HG03025 (cell line): ENCODE results near the gene ZNF609.

Experiments used
- ATAC-seq: cut with Tn5 transposase; IDR thresholded peaks from one replicate; pipeline ENCODE4 v1.9.1; 2021; ENCODE audit warnings: mild to moderate bottlenecking, moderate library complexity; ENCODE audit not compliant: unreplicated experiment, low FRiP score

ZNF609 gene

DNA sequence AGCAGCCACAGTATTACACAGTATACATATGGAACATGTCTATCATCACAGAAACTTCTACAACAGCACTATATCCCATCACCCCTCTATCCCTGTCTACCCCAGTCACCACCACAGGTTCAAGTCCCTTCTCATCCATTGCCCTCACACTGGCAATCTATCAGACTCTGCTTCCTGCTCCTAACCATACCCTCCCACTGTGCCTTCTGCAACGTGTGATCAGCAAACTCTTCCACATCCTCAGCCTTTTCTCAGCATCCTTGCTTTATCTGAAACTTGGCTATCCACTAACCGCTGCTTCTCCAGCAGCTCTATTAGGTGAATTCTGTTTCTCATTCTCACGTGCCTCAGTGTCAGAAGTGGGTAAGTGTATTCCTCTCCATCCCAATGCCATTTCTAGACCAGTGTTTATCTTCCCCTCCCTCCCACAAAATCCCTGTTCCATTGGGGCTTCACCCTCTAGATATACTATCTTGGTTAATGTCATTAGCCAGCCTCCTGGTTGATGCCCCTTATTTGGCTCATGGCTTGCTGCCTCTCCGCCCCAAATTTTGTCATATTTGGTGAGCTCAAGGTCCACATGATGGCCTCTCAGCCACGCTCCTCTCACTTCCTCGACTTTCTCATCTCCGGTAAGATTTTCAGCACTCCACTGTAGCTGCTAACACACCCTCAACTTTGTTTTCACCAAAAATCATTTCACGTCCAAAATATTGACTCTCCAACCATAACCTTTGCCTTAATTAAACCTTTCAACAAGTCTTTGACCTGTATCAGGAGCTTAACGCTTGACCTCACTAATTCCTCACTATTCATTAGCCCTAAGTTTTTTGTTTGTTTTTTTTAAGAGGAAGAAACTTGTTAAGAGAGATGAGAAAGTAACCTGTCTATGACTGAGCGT lies 245.9 kb downstream of the ZNF609 start:
- ATAC-seq: no peak

DNA sequence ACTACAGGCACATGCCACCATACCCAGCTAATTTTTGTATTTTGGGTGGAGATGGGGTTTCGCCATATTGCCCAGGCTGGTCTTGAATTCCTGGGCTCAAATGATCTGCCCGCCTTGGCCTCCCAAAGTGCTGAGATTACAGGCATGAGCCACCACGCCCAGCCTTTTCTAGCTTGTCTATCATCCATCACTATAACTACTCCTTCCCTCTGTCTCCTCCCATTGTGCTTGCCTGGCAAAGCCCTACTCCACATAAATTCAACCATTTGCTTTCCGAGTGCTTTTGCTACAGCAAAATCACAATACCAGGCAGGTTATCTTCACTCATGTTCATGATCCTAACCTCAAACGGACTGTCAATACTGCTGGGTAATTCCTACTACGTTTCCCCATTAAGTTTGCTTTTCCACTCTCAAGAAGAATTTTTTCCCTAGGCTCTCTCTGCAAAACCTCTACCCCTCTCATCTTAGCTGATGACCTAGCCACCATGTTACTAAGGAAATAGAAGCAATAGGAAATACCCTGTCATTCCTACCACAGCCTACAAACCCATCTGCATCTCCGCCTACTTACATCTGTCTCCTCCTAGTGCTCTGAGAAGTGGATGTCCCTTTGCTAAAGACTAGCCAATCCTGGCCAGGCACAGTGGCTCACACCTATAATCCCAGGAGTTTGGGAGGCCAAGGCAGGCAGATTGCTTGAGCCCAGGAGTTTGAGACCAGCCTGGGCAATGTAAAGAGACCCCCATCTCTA lies 250.5 kb downstream of the ZNF609 start:
- no peak for ATAC-seq

DNA sequence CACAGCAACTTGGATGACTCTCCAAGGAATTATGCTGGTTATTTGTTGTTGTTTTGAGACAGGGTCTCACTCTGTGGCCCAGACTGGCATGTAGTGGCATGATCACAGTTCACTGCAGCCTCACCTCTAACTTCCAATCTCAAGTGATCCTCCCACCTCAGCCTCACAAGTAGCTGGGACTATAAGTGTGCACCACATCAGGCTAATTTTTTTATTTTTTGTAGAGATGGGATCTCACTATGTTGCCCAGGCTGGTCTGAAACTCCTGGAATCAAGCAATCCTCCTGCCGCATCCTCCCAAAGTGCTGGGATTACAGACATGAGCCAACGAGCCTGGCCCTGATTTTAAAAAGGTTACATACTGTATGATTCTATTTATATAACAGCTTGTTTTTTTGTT lies 252.0 kb downstream of the ZNF609 start:
- ATAC-seq: no peak

DNA sequence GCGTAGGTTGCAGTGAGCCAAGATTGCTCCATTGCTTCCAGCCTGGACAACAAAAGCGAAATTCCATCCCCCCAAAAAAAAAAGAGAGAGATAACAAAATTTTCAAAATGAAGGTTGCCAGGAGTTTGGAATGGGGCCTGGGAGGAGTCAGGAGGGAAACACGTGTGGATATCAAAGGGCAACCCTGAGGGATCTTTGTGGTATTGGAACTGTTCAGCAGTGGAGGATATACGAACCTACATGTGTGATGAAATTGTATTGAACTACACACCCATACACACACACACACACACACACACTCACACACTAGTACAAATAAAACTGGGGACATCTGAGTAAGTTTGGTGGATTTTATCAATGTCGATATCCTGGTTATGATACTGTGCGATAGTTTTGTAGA lies 253.2 kb downstream of the ZNF609 start:
- no peak for ATAC-seq

DNA sequence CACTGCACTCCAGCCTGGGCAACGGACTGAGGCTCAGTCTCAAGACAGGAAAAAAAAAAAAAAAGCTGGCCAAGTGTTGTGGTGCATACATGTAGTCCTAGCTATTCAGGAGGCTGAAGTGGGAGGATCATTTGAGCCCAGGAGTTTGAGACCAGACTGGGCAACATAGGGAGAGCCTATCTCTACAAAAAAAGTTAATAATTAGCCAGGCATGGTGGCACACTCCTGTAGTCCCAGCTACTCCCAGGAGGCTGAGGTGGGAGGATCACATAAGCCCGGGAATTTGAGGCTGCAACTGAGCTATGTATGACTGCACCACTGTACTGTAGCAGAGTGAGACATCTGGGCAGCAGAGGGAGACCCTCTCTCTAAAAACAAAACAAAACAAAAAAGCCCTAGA lies 256.1 kb downstream of the ZNF609 start:
- no peak for ATAC-seq

DNA sequence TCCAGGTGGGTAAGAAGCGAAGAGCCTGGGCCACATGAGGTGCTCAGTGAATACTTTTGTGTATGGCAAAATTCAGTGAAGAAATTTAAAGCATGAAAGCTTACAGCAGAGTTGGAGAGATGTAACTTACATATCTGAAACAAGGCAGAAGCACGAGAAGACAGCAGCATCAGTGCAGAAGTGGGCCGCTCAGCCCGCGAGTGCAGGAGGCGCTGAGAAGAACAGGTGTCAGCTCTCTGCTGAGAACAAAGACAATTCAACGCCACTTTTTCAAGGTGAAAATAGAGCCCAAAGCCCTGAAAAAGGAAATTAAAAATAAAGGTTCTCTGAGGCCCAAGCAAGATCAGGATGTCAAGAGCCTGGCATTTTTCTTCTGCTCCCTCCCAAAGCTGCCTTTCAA lies 256.8 kb downstream of the ZNF609 start:
- ATAC-seq: no peak

DNA sequence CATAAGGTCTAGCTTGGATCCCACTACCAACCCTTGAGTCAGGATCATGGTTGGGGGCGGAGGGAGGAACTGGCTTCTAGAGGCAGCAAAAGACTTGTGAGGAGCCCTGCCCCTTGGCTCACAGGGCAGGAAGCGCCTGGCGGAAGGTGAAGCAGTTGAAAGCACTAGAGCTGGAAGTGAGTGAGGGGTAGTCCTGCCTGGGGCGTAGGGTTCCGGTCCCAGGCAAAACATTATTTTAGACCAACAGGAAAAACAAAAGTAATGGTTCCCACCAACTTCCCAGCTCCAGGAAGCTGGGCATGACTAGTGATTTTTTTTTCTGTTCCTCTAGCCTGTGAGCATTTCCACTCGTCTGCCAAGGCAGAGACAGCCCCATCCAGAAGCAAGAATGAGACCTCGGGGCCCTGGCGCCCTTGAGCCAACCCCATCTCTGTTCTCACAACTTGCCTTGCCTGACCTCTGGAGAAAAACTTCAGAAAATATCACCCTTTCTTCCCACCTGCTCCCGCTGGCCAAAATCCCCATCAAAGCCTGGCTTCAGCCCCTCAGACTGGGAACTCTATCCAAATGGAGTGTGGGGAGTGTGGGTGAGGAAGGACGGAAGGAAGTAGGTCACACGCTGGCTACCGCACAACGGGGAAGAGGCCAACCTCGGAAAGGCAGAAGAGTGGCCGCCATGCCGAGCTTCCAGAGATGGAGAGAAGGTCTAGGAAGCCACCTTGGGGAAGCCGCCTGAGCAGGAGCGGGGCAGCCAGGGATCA lies 257.5 kb downstream of the ZNF609 start:
- ATAC-seq: no peak

DNA sequence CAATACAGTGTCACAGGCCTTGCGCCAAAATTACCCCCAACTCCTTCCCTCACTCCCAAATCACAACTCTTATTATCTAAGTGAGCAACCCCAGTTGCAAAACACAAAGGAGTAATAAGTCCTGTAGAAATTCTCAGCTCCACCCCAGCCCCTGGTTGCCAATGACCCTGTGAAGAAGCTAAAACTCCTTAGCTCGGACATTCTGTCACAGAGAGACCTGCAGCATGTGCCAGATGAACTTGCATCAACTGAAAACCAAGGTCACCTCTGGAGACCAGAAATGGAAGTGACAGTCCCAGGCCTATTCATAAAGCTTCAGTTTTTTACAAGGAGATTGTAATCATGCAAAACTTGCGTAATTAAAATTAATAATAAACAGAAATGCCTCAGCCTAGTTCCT lies 259.8 kb downstream of the ZNF609 start:
- no peak for ATAC-seq

DNA sequence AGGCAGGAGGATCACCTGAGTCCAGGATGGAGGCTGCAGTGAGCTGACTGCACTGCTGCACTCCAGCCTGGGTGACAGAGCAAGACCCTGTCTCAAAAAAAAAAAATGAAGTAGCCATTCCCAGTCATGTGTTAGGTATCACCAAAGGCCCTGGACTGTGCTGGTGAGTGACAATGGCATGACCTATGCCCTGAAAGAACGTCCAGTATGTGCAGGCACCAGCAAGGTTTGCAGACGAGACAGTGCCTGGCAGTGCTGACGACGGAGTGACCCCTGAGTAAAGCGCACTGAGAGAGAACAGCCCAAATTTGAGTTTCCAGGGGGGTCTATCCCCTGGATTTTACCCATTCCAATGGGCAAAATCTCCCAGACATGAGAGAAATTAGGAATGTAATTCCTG lies 269.8 kb downstream of the ZNF609 start:
- no peak for ATAC-seq

DNA sequence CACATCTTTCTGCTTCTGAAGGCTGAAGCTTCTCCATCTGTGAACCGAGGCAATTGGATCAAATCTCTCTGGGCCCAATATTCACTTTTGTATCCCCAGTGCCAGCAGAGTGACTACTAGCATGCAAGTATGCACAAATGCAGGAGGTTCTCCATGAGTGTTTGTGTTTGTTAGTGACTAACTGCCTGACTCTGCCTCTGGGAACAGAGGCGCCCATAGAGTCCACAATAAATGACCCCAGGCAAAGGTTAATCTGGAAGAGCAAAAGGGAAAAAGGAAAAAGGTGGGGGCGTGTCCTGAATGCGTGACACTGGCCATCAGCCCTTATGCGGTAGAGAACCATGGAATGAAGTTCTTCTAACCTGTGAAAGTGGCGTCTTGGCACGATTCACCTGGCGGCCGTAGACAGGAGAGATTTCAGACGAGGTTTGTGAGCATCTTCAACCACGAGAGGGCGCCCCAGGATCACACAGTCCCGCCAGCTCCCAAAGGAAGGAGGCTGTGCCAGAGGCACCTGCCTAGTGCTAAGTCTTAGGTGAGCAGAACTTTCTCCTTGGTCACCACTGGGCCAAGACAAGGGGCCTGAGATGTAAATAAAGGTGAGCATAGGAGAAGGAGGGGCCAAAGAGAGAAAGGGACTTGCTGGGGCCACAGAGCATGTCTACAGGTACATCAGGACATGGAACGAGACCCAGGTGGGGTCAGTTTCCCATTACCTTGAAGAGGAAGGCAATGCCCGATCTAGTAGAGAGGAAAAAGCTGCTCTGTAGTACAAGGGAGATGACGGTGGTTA lies 270.8 kb downstream of the ZNF609 start:
- no peak for ATAC-seq

DNA sequence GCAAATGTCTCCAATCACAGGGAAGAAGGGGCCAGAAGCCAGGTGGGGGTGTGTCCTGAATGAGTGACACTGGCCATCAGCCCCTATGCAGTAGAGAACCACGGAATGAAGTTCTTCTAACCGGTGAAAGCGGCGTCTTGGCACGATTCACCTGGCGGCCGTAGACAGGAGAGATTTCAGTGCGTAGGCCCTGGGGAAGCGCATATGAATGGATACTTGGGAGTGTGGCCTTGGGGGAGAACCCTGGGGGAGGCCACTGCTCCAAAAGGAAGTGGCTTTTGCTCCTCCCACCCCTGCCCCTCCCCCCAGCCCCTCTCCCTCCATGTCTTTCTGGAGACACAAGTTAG lies 271.4 kb downstream of the ZNF609 start:
- no peak for ATAC-seq

DNA sequence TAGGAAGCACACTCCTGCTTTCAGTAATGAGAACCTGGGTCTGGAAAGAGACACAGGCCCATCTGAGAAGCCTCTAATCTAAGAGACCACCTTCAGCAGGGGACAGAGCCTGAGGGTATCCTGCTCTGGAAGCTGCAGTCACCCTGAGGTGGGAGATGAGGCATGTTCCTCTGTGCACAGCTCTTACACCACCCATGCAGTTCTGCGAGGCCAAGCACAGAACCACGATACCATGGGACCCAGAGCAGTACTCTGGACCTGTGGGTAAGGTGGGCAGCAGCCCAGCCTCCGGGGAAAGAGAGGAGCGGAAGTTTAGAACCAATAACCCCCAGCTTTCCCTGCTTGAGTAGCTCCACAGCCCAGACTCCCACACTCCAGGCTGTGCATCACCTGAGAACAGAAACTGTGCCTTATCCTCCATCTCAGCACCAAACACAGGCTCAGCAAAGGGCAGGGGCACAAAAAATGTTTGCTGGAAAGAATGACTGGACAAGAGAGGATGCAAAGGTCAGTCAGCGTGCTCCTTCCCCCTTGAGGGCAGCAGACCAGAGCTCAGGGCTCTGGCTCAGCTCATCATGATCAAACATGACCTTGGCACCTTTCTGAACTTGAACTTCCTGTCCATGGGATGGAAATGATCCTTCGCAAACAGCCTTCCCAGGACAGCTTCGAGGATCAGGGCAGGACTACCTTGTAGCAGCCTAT lies 271.9 kb downstream of the ZNF609 start:
- no peak for ATAC-seq
